ENCODE results near the gene PPP1R16B. TPM values are rescaled to one million over a fixed set of nuclear protein-coding genes. Genes with fewer than 3 reads are reported as not detected.

Gene PPP1R16B
- total RNA-seq, 1 experiment from 2014 or later = under 0.01 TPM

- peak; percentile 98 for DNase-seq (ENCODE audit: low read depth)
Measured at GRCh38 chr20:38962044-38962927, 156.8 kb downstream of the PPP1R16B start, which contains the start of gene DHX35. Gene DHX35 (plus strand): TSS chr20:38962344. CDS start chr20:38962368, 24 bp downstream.

- no peak for DNase-seq (ENCODE audit: low read depth)
Measured at GRCh38 chr20:38962928-38963401, 157.5 kb downstream of the PPP1R16B start.

DNA sequence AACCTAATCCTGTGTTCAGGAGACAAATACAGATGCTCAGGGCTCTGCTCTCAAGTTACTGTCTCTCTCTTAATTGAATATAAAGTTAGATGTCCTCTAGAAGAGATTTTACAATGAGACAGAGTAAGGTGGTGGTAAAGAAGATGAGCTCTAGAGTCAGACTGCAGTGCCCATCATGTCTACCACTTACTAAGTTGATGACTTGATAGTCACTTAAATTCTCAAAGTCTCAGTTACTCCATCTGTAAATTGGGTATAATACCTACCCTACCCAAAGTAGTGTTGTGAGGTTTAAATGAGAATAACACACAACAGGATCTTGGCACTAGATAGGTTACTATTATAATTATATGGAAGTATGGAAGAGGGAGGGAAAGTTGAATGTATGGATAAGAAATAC lies 158.2 kb downstream of the PPP1R16B start:
- no peak for DNase-seq (ENCODE audit: low read depth)

- DNase-seq (ENCODE audit: low read depth) = no peak
Measured at GRCh38 chr20:38965264-38965663, 159.8 kb downstream of the PPP1R16B start.

- DNase-seq (ENCODE audit: low read depth) = no peak
Measured at GRCh38 chr20:38968090-38968489, 162.6 kb downstream of the PPP1R16B start.

DNA sequence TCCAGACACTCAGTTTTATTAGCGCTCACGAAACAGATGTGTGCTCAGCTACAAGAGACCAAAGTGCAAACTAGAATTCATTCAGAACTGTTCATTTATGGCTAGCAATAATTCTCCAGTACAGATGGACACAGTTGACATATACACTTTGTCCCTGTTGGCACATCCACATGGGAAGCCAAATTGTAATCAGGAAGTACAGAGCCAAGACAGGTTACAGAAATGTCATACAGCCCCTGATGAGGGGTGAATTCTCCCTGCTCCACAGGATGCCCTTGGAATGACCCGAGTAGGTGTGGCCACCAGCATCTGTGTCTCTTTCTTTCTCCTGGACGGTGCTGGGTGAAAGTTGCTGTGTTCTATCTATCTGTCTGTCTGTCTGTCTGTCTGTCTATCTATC lies 164.2 kb downstream of the PPP1R16B start:
- DNase-seq (ENCODE audit: low read depth) = no peak

GRCh38 chr20:38970302-38970701 lies 164.8 kb downstream of the PPP1R16B start:
- no peak for DNase-seq (ENCODE audit: low read depth)

Other genes starting within 250 kb of the PPP1R16B start
- not detected in 2 replicates for gene ADIG, start 224.5 kb upstream of the PPP1R16B start, total RNA-seq (2014; rRNA removed; shearing (Covaris generic))
- gene ARHGAP40, start 203.9 kb upstream of the PPP1R16B start, total RNA-seq (2014; rRNA removed; shearing (Covaris generic)) = not detected in 2 replicates
- not detected in 2 replicates for gene SLC32A1, start 81.2 kb upstream of the PPP1R16B start, total RNA-seq (2014; rRNA removed; shearing (Covaris generic))
- gene ACTR5, start 57.2 kb upstream of the PPP1R16B start, total RNA-seq (2014; rRNA removed; shearing (Covaris generic)) = 13.3 and 14.9 TPM in 2 replicates
- 73.0 and 84.1 TPM in 2 replicates for gene FAM83D, start 120.7 kb downstream of the PPP1R16B start, total RNA-seq (2014; rRNA removed; shearing (Covaris generic))
- 7.1 and 8.9 TPM in 2 replicates for gene DHX35, start 156.6 kb downstream of the PPP1R16B start, total RNA-seq (2014; rRNA removed; shearing (Covaris generic))